SU-DHL-6 (cell line): Measurements from ENCODE around the gene GARNL3.

ENCODE experiments used
- H2AFZ ChIP-seq: fragments of 200-600 bp; sonication (generic); 2 replicates; pipeline ENCODE4 v1.6.1; 2014; ENCODE audit warnings: low read depth, mild to moderate bottlenecking, moderate library complexity, mixed read lengths, antibody characterized with exemption, low read length; ENCODE audit not compliant: severe bottlenecking
- H3F3A ChIP-seq: fragments of 200-600 bp; shearing (Covaris generic); 2 replicates; pipeline ENCODE4 v1.6.0; 2016; ENCODE audit warnings: antibody characterized with exemption, mild to moderate bottlenecking; ENCODE audit not compliant: insufficient read depth
- H3K27ac ChIP-seq: fragments of 200-600 bp; sonication (generic); 2 replicates; pipeline ENCODE4 v1.5.1; 2016; ENCODE audit warnings: low read depth, mild to moderate bottlenecking, low read length, moderate library complexity, mixed read lengths
- H3K27me3 ChIP-seq: fragments of 200-600 bp; sonication (generic), shearing (Covaris generic); 2 replicates; pipeline ENCODE4 v1.6.0; 2014; ENCODE audit warnings: mild to moderate bottlenecking, low read length
- H3K36me3 ChIP-seq: fragments of 200-600 bp; sonication (generic); 2 replicates; pipeline ENCODE4 v1.6.1; 2014; ENCODE audit warnings: mild to moderate bottlenecking, low read length, mixed read lengths
- H3K4me2 ChIP-seq: fragments of 300-600, 200-600 bp; shearing (Covaris generic), sonication (generic); 2 replicates; pipeline ENCODE4 v1.6.0; 2014; ENCODE audit warnings: low read length, low read depth, mild to moderate bottlenecking; ENCODE audit not compliant: poor library complexity, severe bottlenecking
- H3K4me3 ChIP-seq: fragments of 200-600 bp; sonication (generic); 2 replicates; pipeline ENCODE4 v1.5.1; 2014; ENCODE audit warnings: antibody characterized with exemption, low read length, mild to moderate bottlenecking, mixed read lengths; ENCODE audit not compliant: insufficient read depth, poor library complexity, severe bottlenecking
- H3K79me2 ChIP-seq: fragments of 200-600 bp; sonication (generic); 2 replicates; pipeline ENCODE4 v1.6.1; 2014; ENCODE audit warnings: mild to moderate bottlenecking, low read length, moderate library complexity; ENCODE audit not compliant: insufficient read depth
- H3K9ac ChIP-seq: fragments of 200-600 bp; sonication (generic); 2 replicates; pipeline ENCODE4 v1.7.0; 2014; ENCODE audit warnings: mild to moderate bottlenecking, low read length
- H3K9me2 ChIP-seq: fragments of 200-600 bp; sonication (generic); replicated peaks from 2 replicates; pipeline ENCODE4 v1.6.1; 2014; ENCODE audit warnings: low read length; ENCODE audit not compliant: insufficient read depth
- H3K9me3 ChIP-seq: fragments of 200-600 bp; sonication (generic); 2 replicates; pipeline ENCODE4 v1.6.1; 2014; ENCODE audit warnings: low read length, mixed read lengths; ENCODE audit not compliant: insufficient read depth
- H4K20me1 ChIP-seq: fragments of 200-600 bp; sonication (generic); 2 replicates; pipeline ENCODE4 v1.6.1; 2014; ENCODE audit warnings: low read depth, mild to moderate bottlenecking, antibody characterized with exemption, low read length, moderate library complexity, mixed read lengths
- CTCF ChIP-seq: fragments of 200-600 bp; sonication (generic); IDR thresholded peaks from one replicate; pipeline ENCODE4 v1.5.1; 2017; ENCODE audit warnings: antibody characterized with exemption, mild to moderate bottlenecking, low read length, moderate library complexity; ENCODE audit not compliant: insufficient read depth, poor library complexity, severe bottlenecking
- EZH2phosphoT487 ChIP-seq: fragments of 200-600 bp; sonication (generic), shearing (Covaris generic); conservative IDR thresholded peaks from 2 replicates; pipeline ENCODE4 v1.6.1; 2018; ENCODE audit warnings: mild to moderate bottlenecking, antibody characterized with exemption, low read length, moderate library complexity, mixed read lengths

GARNL3 gene

GRCh38 chr9:127426756-127427155 lies 162.2 kb downstream of the GARNL3 start:
- H3K27me3 ChIP-seq, result no peaks in the 10 kb centered on the region

GRCh38 chr9:127428348-127428747 lies 163.8 kb downstream of the GARNL3 start:
- H3K9me2 ChIP-seq, result no peaks in the 10 kb centered on the region
- H3K4me3 ChIP-seq, result no peak overlapping the region
- H3K79me2 ChIP-seq, result peaks cover 29% of the 10 kb centered on the region
- H3K9ac ChIP-seq, result no peak overlapping the region
- H3K9me3 ChIP-seq, result no peaks in the 10 kb centered on the region
- H4K20me1 ChIP-seq, result no peaks in the 10 kb centered on the region
- H3F3A ChIP-seq, result no peaks in the 10 kb centered on the region
- H3K36me3 ChIP-seq, result peaks cover 3% of the 10 kb centered on the region; the same call in 1 of the 2 replicates
- H3K27ac ChIP-seq, result no peak overlapping the region
- TF ChIP-seq EZH2phosphoT487, result no peak
- TF ChIP-seq CTCF, result no peak
- no peak overlapping the region for H2AFZ ChIP-seq
- no peaks in the 10 kb centered on the region for H3K27me3 ChIP-seq
- H3K4me2 ChIP-seq, result no peak overlapping the region

More at GRCh38 chr9:127426756-127427155, 162.2 kb downstream of the GARNL3 start:
- H2AFZ ChIP-seq, result no peak overlapping the region
- no peak overlapping the region for H3K27ac ChIP-seq
- H3F3A ChIP-seq, result no peaks in the 10 kb centered on the region
- no peak overlapping the region for H3K4me2 ChIP-seq
- H3K9ac ChIP-seq, result no peak overlapping the region
- H3K79me2 ChIP-seq, result peaks cover 39% of the 10 kb centered on the region
- no peaks in the 10 kb centered on the region for H3K9me2 ChIP-seq
- H3K36me3 ChIP-seq, result peaks cover 3% of the 10 kb centered on the region; the same call in 1 of the 2 replicates
- H4K20me1 ChIP-seq, result no peaks in the 10 kb centered on the region
- no peak overlapping the region for H3K4me3 ChIP-seq
- no peak for TF ChIP-seq CTCF
- TF ChIP-seq EZH2phosphoT487, result no peak
- no peaks in the 10 kb centered on the region for H3K9me3 ChIP-seq

GRCh38 chr9:127430415-127430814 lies 165.8 kb downstream of the GARNL3 start:
- Histone ChIP-seq H4K20me1 (no peaks in the 10 kb centered on the region), H3K4me3 (no peak overlapping the region), H3K27me3 (no peaks in the 10 kb centered on the region), H3K27ac (no peak overlapping the region), H3K36me3 (peaks cover 3% of the 10 kb centered on the region; the same call in 1 of the 2 replicates), H3F3A (no peaks in the 10 kb centered on the region), H3K79me2 (peaks cover 13% of the 10 kb centered on the region), H2AFZ (no peak overlapping the region), H3K9ac (no peak overlapping the region), H3K9me3 (no peaks in the 10 kb centered on the region), H3K9me2 (no peaks in the 10 kb centered on the region), H3K4me2 (no peak overlapping the region)
- TF ChIP-seq CTCF, result no peak
- no peak for TF ChIP-seq EZH2phosphoT487
